Stimulated activated memory B cell treated with anti-CD40 and anti-IgM and Interleukin-4, amounts not matched to agents 10 μg/mL and 1 μg/mL and 100 μg/mL, for 72 hours (primary cell): Measurements from ENCODE around the gene KSR1.
"Not testable (repeated sequence)": the region's sequence is repeated elsewhere in the genome, so short reads cannot be mapped to it uniquely, and the experiment has no call there.

Experiments
- ATAC-seq: fragments of 150-1000 bp; cut with Tn5 transposase; 2 replicates; pipeline ENCODE4 v1.10.0; 2021
- H3K27ac Mint-ChIP-seq: one replicate; pipeline ENCODE4 v1.8.0; 2022; ENCODE audit warnings: mild to moderate bottlenecking, mixed read lengths
- H3K27me3 Mint-ChIP-seq: one replicate; pipeline ENCODE4 v1.8.0; 2022; ENCODE audit warnings: mixed read lengths
- H3K36me3 Mint-ChIP-seq: one replicate; pipeline ENCODE4 v1.8.0; 2022; ENCODE audit warnings: mixed read lengths
- H3K4me1 Mint-ChIP-seq: one replicate; pipeline ENCODE4 v1.8.0; 2022; ENCODE audit warnings: mixed read lengths
- H3K4me3 Mint-ChIP-seq: one replicate; pipeline ENCODE4 v1.8.0; 2022; ENCODE audit warnings: mild to moderate bottlenecking, moderate library complexity, mixed read lengths
- H3K9me3 Mint-ChIP-seq: one replicate; pipeline ENCODE4 v1.8.0; 2022; ENCODE audit warnings: mixed read lengths

The KSR1 gene

GRCh38 chr17:27498615-27499309 is 42.5 kb downstream of the KSR1 start:
- H3K4me1 Mint-ChIP-seq, result peaks cover 70% of the 10 kb centered on the region
- no peak for ATAC-seq
- peaks cover 12% of the 10 kb centered on the region for H3K9me3 Mint-ChIP-seq
- no peak overlapping the region for H3K4me3 Mint-ChIP-seq
- H3K27me3 Mint-ChIP-seq, result no peaks in the 10 kb centered on the region
- peaks cover 28% of the 10 kb centered on the region for H3K36me3 Mint-ChIP-seq
- peak overlapping the region; percentile 81 for H3K27ac Mint-ChIP-seq

GRCh38 chr17:27499451-27500265 is 43.4 kb downstream of the KSR1 start:
- H3K4me1 Mint-ChIP-seq, result peaks cover 70% of the 10 kb centered on the region
- ATAC-seq, result no peak
- H3K4me3 Mint-ChIP-seq, result no peak overlapping the region
- peaks cover 28% of the 10 kb centered on the region for H3K36me3 Mint-ChIP-seq
- H3K9me3 Mint-ChIP-seq, result peaks cover 12% of the 10 kb centered on the region
- no peak overlapping the region for H3K27ac Mint-ChIP-seq
- H3K27me3 Mint-ChIP-seq, result no peaks in the 10 kb centered on the region

- Mint-ChIP-seq H3K4me1 (peaks cover 70% of the 10 kb centered on the region), H3K9me3 (peaks cover 12% of the 10 kb centered on the region), H3K36me3 (peaks cover 28% of the 10 kb centered on the region)
- H3K27ac Mint-ChIP-seq, ATAC-seq, H3K4me3 Mint-ChIP-seq, H3K27me3 Mint-ChIP-seq: not testable (repeated sequence)
These were observed 45.1 kb downstream of the KSR1 start for GRCh38 chr17:27501338-27501737.

GRCh38 chr17:27502526-27503324 is 46.5 kb downstream of the KSR1 start:
- Mint-ChIP-seq H3K4me3 (no peak overlapping the region), H3K4me1 (peaks cover 67% of the 10 kb centered on the region), H3K27ac (peak overlapping the region; percentile 89), H3K27me3 (no peaks in the 10 kb centered on the region), H3K36me3 (peaks cover 28% of the 10 kb centered on the region), H3K9me3 (peaks cover 12% of the 10 kb centered on the region)
- ATAC-seq, result no peak

GRCh38 chr17:27503611-27504010 is 47.4 kb downstream of the KSR1 start:
- no peak overlapping the region for H3K4me3 Mint-ChIP-seq
- peaks cover 12% of the 10 kb centered on the region for H3K9me3 Mint-ChIP-seq
- peaks cover 66% of the 10 kb centered on the region for H3K4me1 Mint-ChIP-seq
- no peak for ATAC-seq
- peak overlapping the region; percentile 89 for H3K27ac Mint-ChIP-seq
- no peaks in the 10 kb centered on the region for H3K27me3 Mint-ChIP-seq
- H3K36me3 Mint-ChIP-seq, result peaks cover 28% of the 10 kb centered on the region

GRCh38 chr17:27504188-27504995 is 48.1 kb downstream of the KSR1 start:
- peaks cover 62% of the 10 kb centered on the region for H3K4me1 Mint-ChIP-seq
- no peak for ATAC-seq
- H3K27ac Mint-ChIP-seq, result peak overlapping the region; percentile 89
- H3K27me3 Mint-ChIP-seq, result no peaks in the 10 kb centered on the region
- no peak overlapping the region for H3K4me3 Mint-ChIP-seq
- peaks cover 12% of the 10 kb centered on the region for H3K9me3 Mint-ChIP-seq
- peaks cover 28% of the 10 kb centered on the region for H3K36me3 Mint-ChIP-seq

GRCh38 chr17:27506348-27507218 is 50.3 kb downstream of the KSR1 start:
- Mint-ChIP-seq H3K36me3 (peaks cover 10% of the 10 kb centered on the region), H3K4me1 (peaks cover 67% of the 10 kb centered on the region), H3K27ac (peak overlapping the region; percentile 89), H3K4me3 (peak overlapping the region; percentile 50), H3K9me3 (peaks cover 5% of the 10 kb centered on the region), H3K27me3 (no peaks in the 10 kb centered on the region)
- peak; percentile 83 for ATAC-seq

- H3K9me3 Mint-ChIP-seq, result no peaks in the 10 kb centered on the region
- H3K27ac Mint-ChIP-seq, result peak overlapping the region; percentile 3
- H3K4me1 Mint-ChIP-seq, result peaks cover 33% of the 10 kb centered on the region
- no peaks in the 10 kb centered on the region for H3K27me3 Mint-ChIP-seq
- H3K36me3 Mint-ChIP-seq, result peaks cover 7% of the 10 kb centered on the region
- ATAC-seq, result no peak
- H3K4me3 Mint-ChIP-seq, result no peak overlapping the region
These were observed 55.1 kb downstream of the KSR1 start for GRCh38 chr17:27511168-27511883.

- no peak for ATAC-seq
- H3K9me3 Mint-ChIP-seq, result no peaks in the 10 kb centered on the region
- peaks cover 7% of the 10 kb centered on the region for H3K36me3 Mint-ChIP-seq
- no peak overlapping the region for H3K4me3 Mint-ChIP-seq
- peaks cover 26% of the 10 kb centered on the region for H3K4me1 Mint-ChIP-seq
- H3K27me3 Mint-ChIP-seq, result no peaks in the 10 kb centered on the region
- H3K27ac Mint-ChIP-seq, result no peak overlapping the region
These were observed 55.8 kb downstream of the KSR1 start for GRCh38 chr17:27512031-27512430.

- Mint-ChIP-seq H3K9me3 (no peaks in the 10 kb centered on the region), H3K27me3 (no peaks in the 10 kb centered on the region), H3K4me3 (no peak overlapping the region), H3K27ac (no peak overlapping the region), H3K36me3 (peaks cover 7% of the 10 kb centered on the region), H3K4me1 (peaks cover 24% of the 10 kb centered on the region)
- no peak for ATAC-seq
These were observed 56.5 kb downstream of the KSR1 start for GRCh38 chr17:27512511-27513346.

GRCh38 chr17:27513849-27514248 is 57.6 kb downstream of the KSR1 start:
- no peaks in the 10 kb centered on the region for H3K9me3 Mint-ChIP-seq
- no peak overlapping the region for H3K27ac Mint-ChIP-seq
- no peak overlapping the region for H3K4me3 Mint-ChIP-seq
- peaks cover 7% of the 10 kb centered on the region for H3K36me3 Mint-ChIP-seq
- no peak for ATAC-seq
- H3K27me3 Mint-ChIP-seq, result no peaks in the 10 kb centered on the region
- H3K4me1 Mint-ChIP-seq, result peaks cover 30% of the 10 kb centered on the region

GRCh38 chr17:27514595-27515413 is 58.6 kb downstream of the KSR1 start:
- Mint-ChIP-seq H3K27ac (no peak overlapping the region), H3K9me3 (no peaks in the 10 kb centered on the region), H3K4me1 (peaks cover 40% of the 10 kb centered on the region), H3K36me3 (peaks cover 7% of the 10 kb centered on the region), H3K4me3 (no peak overlapping the region), H3K27me3 (no peaks in the 10 kb centered on the region)
- no peak for ATAC-seq
